SK-N-SH treated with all-trans-retinoic acid at 6 μM for 48 hours (cell line): ENCODE results near the gene ADI1.

ENCODE experiments used
- ARNTL ChIP-seq: fragments of 450-650 bp; formaldehyde crosslinking; IDR thresholded peaks from 2 replicates; pipeline ENCODE4 v1.5.0; 2020; ENCODE audit warnings: low read depth, mild to moderate bottlenecking, moderate library complexity, borderline replicate concordance
- CSRNP3 ChIP-seq: fragments of 250-450 bp; sonication (Bioruptor Pico); IDR thresholded peaks from 2 replicates; pipeline ENCODE4 v1.5.1; 2021; ENCODE audit warnings: mild to moderate bottlenecking, moderate library complexity
- ESRRG ChIP-seq: fragments of 250-450 bp; sonication (Bioruptor Pico); IDR thresholded peaks from 2 replicates; pipeline ENCODE4 v1.6.1; 2021; ENCODE audit warnings: mild to moderate bottlenecking
- OSR1 ChIP-seq: fragments of 250-450 bp; sonication (Bioruptor Pico); IDR thresholded peaks from 2 replicates; pipeline ENCODE4 v1.8.0; 2022; ENCODE audit warnings: moderate library complexity, mild to moderate bottlenecking, inconsistent platforms
- PPARA ChIP-seq: fragments of 250-450 bp; sonication (Bioruptor Pico); IDR thresholded peaks from 2 replicates; pipeline ENCODE4 v1.5.0; 2020; ENCODE audit warnings: mild to moderate bottlenecking, borderline replicate concordance
- SNAI2 ChIP-seq: fragments of 250-450 bp; sonication (Bioruptor Pico); IDR thresholded peaks from 2 replicates; pipeline ENCODE4 v1.5.0; 2020; ENCODE audit warnings: mild to moderate bottlenecking, moderate library complexity
- TCF4 ChIP-seq: fragments of 250-450 bp; sonication (Bioruptor Pico); IDR thresholded peaks from 2 replicates; pipeline ENCODE4 v1.8.0; 2021; ENCODE audit warnings: mild to moderate bottlenecking, moderate library complexity, borderline replicate concordance
- TSHZ2 ChIP-seq: fragments of 250-450 bp; sonication (Bioruptor Pico); IDR thresholded peaks from 2 replicates; pipeline ENCODE4 v1.5.0; 2020; ENCODE audit warnings: mild to moderate bottlenecking, moderate library complexity
- ZFP3 ChIP-seq: fragments of 250-450 bp; sonication (Bioruptor Pico); IDR thresholded peaks from 2 replicates; pipeline ENCODE4 v1.5.0; 2020; ENCODE audit warnings: mild to moderate bottlenecking, moderate library complexity
- ZFP30 ChIP-seq: fragments of 450-650 bp; formaldehyde crosslinking; IDR thresholded peaks from 2 replicates; pipeline ENCODE4 v1.5.0; 2022; ENCODE audit warnings: mild to moderate bottlenecking, moderate library complexity
- ZNF565 ChIP-seq: fragments of 450-650 bp; formaldehyde crosslinking; conservative IDR thresholded peaks from 2 replicates; pipeline ENCODE4 v1.5.0; 2020; ENCODE audit warnings: low read depth, mild to moderate bottlenecking, moderate library complexity
- ZNF8 ChIP-seq: fragments of 450-650 bp; formaldehyde crosslinking; IDR thresholded peaks from 2 replicates; pipeline ENCODE4 v1.5.0; 2020; ENCODE audit warnings: mild to moderate bottlenecking, moderate library complexity
- TF ChIP-seq, protein P1 (sequence below): fragments of 250-450 bp; sonication (Bioruptor Pico); IDR thresholded peaks from 2 replicates; pipeline ENCODE4 v1.8.0; 2020; ENCODE audit warnings: mild to moderate bottlenecking, moderate library complexity, borderline replicate concordance
- TF ChIP-seq, protein P2 (sequence below): fragments of 250-450 bp; sonication (Bioruptor Pico); IDR thresholded peaks from 2 replicates; pipeline ENCODE4 v1.5.1; 2020; ENCODE audit warnings: low read depth, mild to moderate bottlenecking, moderate library complexity

DNA sequence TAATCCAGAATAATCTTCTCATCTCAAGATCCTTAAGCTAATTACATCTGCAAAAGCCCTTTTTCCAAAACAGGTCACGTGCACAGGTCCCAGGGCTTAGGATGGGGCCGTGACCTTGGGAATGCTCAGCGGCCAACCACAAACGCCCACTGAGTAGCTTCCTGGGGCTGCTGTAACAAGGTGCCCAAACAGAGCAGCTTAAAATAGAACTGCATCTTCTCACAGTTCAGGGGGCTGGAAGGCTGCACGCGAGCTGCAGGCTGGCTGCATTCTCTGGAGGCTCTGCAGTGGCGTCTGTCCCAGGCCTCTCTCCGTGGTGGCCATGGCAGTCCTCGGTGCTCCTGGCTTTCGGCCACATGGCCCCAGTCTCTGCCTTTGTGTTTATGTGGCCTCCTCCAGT is 31.9 kb downstream of the ADI1 start:
- TF ChIP-seq, protein P1, sequence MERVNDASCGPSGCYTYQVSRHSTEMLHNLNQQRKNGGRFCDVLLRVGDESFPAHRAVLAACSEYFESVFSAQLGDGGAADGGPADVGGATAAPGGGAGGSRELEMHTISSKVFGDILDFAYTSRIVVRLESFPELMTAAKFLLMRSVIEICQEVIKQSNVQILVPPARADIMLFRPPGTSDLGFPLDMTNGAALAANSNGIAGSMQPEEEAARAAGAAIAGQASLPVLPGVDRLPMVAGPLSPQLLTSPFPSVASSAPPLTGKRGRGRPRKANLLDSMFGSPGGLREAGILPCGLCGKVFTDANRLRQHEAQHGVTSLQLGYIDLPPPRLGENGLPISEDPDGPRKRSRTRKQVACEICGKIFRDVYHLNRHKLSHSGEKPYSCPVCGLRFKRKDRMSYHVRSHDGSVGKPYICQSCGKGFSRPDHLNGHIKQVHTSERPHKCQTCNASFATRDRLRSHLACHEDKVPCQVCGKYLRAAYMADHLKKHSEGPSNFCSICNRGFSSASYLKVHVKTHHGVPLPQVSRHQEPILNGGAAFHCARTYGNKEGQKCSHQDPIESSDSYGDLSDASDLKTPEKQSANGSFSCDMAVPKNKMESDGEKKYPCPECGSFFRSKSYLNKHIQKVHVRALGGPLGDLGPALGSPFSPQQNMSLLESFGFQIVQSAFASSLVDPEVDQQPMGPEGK = no peak
- no peak for TF ChIP-seq TSHZ2 (CRISPR knock-in tag)
- TF ChIP-seq ZNF565 (CRISPR knock-in tag) = no peak
- TF ChIP-seq PPARA (CRISPR knock-in tag) = no peak
- TF ChIP-seq ZFP3 = no peak
- no peak for TF ChIP-seq SNAI2
- no peak for TF ChIP-seq ZNF8 (CRISPR knock-in tag)
- TF ChIP-seq OSR1 = no peak
- no peak for TF ChIP-seq ARNTL (CRISPR knock-in tag)
- TF ChIP-seq ESRRG = no peak
- no peak for TF ChIP-seq ZFP30 (CRISPR knock-in tag)
- no peak for TF ChIP-seq TCF4 (CRISPR knock-in tag)
- TF ChIP-seq, protein P2, sequence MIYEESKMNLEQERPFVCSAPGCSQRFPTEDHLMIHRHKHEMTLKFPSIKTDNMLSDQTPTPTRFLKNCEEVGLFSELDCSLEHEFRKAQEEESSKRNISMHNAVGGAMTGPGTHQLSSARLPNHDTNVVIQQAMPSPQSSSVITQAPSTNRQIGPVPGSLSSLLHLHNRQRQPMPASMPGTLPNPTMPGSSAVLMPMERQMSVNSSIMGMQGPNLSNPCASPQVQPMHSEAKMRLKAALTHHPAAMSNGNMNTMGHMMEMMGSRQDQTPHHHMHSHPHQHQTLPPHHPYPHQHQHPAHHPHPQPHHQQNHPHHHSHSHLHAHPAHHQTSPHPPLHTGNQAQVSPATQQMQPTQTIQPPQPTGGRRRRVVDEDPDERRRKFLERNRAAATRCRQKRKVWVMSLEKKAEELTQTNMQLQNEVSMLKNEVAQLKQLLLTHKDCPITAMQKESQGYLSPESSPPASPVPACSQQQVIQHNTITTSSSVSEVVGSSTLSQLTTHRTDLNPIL (CRISPR knock-in tag) = no peak
- TF ChIP-seq CSRNP3 = no peak
